Esophagus muscularis mucosa (tissue), 4 donors: ENCODE results near the gene TNFSF8.

Source experiments
- EP300 ChIP-seq: sonication (generic); formaldehyde crosslinking; IDR thresholded peaks from one replicate; pipeline ENCODE4 v1.6.1; 2017; ENCODE audit warnings: antibody characterized with exemption
- POLR2A ChIP-seq: fragments of 450-650 bp; IDR thresholded peaks from one replicate; pipeline ENCODE4 v1.6.1; 2017; ENCODE audit warnings: antibody characterized with exemption, moderate library complexity, mild to moderate bottlenecking, low read depth
- POLR2AphosphoS5 ChIP-seq, 2 donors: sonication (generic); formaldehyde crosslinking; IDR thresholded peaks; one replicate each; pipeline ENCODE4 v1.6.1; 2017; ENCODE audit warnings: antibody characterized with exemption in 2 of 2
- TF ChIP-seq, protein P1 (sequence below), 3 experiments: fragments of 200-600 bp in 2 of 3; fragments of 450-650 bp in 1 of 3; sonication (generic) in 2 of 3; IDR thresholded peaks; one replicate each; pipeline ENCODE4 v1.5.1; 2017 to 2019; ENCODE audit warnings: antibody characterized with exemption in 3 of 3, mild to moderate bottlenecking in 2 of 3, moderate library complexity in 1 of 3

DNA sequence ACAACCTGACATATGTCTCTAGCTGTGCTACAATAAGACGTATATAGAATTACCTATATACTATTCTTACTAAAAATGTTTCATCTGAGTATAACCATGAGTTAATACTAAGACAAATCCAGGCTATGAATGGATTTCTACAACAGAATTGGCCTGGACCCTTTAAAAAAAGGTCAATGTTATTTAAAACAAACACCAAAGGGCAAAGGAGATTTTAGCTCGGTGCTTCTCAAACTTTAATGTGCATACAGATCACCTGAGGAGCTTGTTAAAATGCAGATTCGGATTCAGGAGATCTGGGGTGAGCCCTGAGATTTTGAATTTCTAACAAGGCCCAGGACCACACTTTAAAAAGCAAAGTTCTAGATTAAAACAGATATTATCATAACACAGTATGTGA is 6.5 kb downstream of the TNFSF8 start:
- TF ChIP-seq, protein P1, sequence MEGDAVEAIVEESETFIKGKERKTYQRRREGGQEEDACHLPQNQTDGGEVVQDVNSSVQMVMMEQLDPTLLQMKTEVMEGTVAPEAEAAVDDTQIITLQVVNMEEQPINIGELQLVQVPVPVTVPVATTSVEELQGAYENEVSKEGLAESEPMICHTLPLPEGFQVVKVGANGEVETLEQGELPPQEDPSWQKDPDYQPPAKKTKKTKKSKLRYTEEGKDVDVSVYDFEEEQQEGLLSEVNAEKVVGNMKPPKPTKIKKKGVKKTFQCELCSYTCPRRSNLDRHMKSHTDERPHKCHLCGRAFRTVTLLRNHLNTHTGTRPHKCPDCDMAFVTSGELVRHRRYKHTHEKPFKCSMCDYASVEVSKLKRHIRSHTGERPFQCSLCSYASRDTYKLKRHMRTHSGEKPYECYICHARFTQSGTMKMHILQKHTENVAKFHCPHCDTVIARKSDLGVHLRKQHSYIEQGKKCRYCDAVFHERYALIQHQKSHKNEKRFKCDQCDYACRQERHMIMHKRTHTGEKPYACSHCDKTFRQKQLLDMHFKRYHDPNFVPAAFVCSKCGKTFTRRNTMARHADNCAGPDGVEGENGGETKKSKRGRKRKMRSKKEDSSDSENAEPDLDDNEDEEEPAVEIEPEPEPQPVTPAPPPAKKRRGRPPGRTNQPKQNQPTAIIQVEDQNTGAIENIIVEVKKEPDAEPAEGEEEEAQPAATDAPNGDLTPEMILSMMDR (IDR thresholded peaks at IDR 0.05): no peak
- TF ChIP-seq POLR2A (no peak), POLR2AphosphoS5 (IDR thresholded peaks at IDR 0.05) (no peak), EP300 (no peak)
